A549 (cell line): Measurements from ENCODE around the gene SOX8. TPM values are rescaled to one million over a fixed set of nuclear protein-coding genes. Genes with fewer than 3 reads are reported as not detected.

Source experiments
- ATAC-seq, 2 experiments: fragments of 200-7000 bp in 1 of 2; fragments of >200 bp in 1 of 2; cut with Nextera tagmentation in 1 of 2; cut with Tn5 transposase in 1 of 2; 3 replicates each; pipeline versions ENCODE4 v1.8.0 to v1.9.1; 2018 to 2020; ENCODE audit warnings: mild to moderate bottlenecking in 1 of 2, moderate library complexity in 1 of 2
- CTCF ChIA-PET: fragments of 300-600 bp; sonication (Branson Sonifier 250); formaldehyde crosslinking; extraction: SDS; loops from one replicate; lab custom pipeline; 2021; ENCODE audit warnings: antibody characterized with exemption, inconsistent platforms; lab: Yijun Ruan, JAX
- POLR2A ChIA-PET: fragments of 350-600 bp; formaldehyde crosslinking; extraction: SDS; loops from one replicate; lab custom pipeline; 2021; ENCODE audit warnings: antibody characterized with exemption, inconsistent platforms; lab: Yijun Ruan, JAX
- DNase-seq, 2 experiments: peaks; one replicate each; pipeline versions ENCODE4 v3.0.0 to v3.0.0-alpha.2; 2011 to 2016; ENCODE audit warnings: low read depth in 1 of 2, low spot score in 1 of 2
- FAIRE-seq: peaks from 2 replicates; lab custom pipeline; 2011; peaks lifted over from hg19 to GRCh38; lab: Jason Lieb, UNC
- H3K27ac ChIP-seq, 2 experiments: fragments of >200 bp; sonication (Bioruptor Twin); formaldehyde crosslinking; 3 replicates each; pipeline ENCODE4 v1.5.1; 2016 to 2017
- H3K4me1 ChIP-seq: fragments of >200 bp; sonication (Bioruptor Twin); formaldehyde crosslinking; 3 replicates; pipeline ENCODE4 v1.6.1; 2016
- H3K4me2 ChIP-seq: fragments of >200 bp; sonication (Bioruptor Twin); formaldehyde crosslinking; 3 replicates; pipeline ENCODE4 v1.6.1; 2016
- H3K4me3 ChIP-seq: fragments of >200 bp; sonication (Bioruptor Twin); formaldehyde crosslinking; 3 replicates; pipeline ENCODE4 v1.5.1; 2016
- H3K9me3 ChIP-seq: fragments of >200 bp; sonication (Bioruptor Twin); formaldehyde crosslinking; 3 replicates; pipeline ENCODE4 v1.6.1; 2016
- CBX8 ChIP-seq: fragments of 200-600 bp; sonication (generic); IDR thresholded peaks from 2 replicates; pipeline ENCODE4 v1.6.1; 2016
- CTCF ChIP-seq: fragments of >200 bp; sonication (Bioruptor Twin); formaldehyde crosslinking; IDR thresholded peaks from 3 replicates; pipeline ENCODE4 v1.5.1; 2016
- E2F6 ChIP-seq: IDR thresholded peaks from 2 replicates; pipeline ENCODE4 v1.6.1; 2012; ENCODE audit warnings: low read depth, borderline replicate concordance
- ELK1 ChIP-seq: fragments of 150-350 bp; IDR thresholded peaks from 2 replicates; pipeline ENCODE4 v1.6.1; 2014; ENCODE audit warnings: low read depth, mild to moderate bottlenecking, low read length
- EP300 ChIP-seq, 2 experiments: fragments of >200 bp; sonication (Bioruptor Twin); formaldehyde crosslinking; IDR thresholded peaks; 2 replicates in 1 of 2; 3 replicates in 1 of 2; pipeline ENCODE4 v1.6.1; 2016 to 2017
- ESRRA ChIP-seq: fragments of 150-350 bp; IDR thresholded peaks from 2 replicates; pipeline ENCODE4 v1.6.1; 2014; ENCODE audit warnings: mild to moderate bottlenecking, low read length, borderline replicate concordance
- FOSB ChIP-seq: fragments of 250-450 bp; sonication (Bioruptor Pico); IDR thresholded peaks from 2 replicates; pipeline ENCODE4 v1.5.0; 2020; ENCODE audit warnings: mild to moderate bottlenecking, moderate library complexity
- FOXS1 ChIP-seq: fragments of 250-450 bp; sonication (Bioruptor Pico); IDR thresholded peaks from 2 replicates; pipeline ENCODE4 v1.5.0; 2020; ENCODE audit warnings: mild to moderate bottlenecking, moderate library complexity
- HDAC2 ChIP-seq: fragments of 200-600 bp; sonication (generic); IDR thresholded peaks from 2 replicates; pipeline ENCODE4 v1.6.1; 2016
- JUNB ChIP-seq: fragments of >200 bp; sonication (Bioruptor Twin); formaldehyde crosslinking; IDR thresholded peaks from 2 replicates; pipeline ENCODE4 v1.6.1; 2016
- KDM1A ChIP-seq: fragments of 200-600 bp; sonication (generic); IDR thresholded peaks from 2 replicates; pipeline ENCODE4 v1.6.1; 2016; ENCODE audit warnings: low read depth, mild to moderate bottlenecking
- KDM5A ChIP-seq: fragments of 200-600 bp; sonication (generic); IDR thresholded peaks from 2 replicates; pipeline ENCODE4 v1.6.1; 2016; ENCODE audit warnings: antibody characterized with exemption, mild to moderate bottlenecking
- MAX ChIP-seq: IDR thresholded peaks from 2 replicates; pipeline ENCODE4 v1.6.1; 2012
- MYC ChIP-seq: IDR thresholded peaks from 2 replicates; pipeline ENCODE4 v1.6.1; 2012; ENCODE audit warnings: mild to moderate bottlenecking, inconsistent platforms, low read length, improper control_type of control experiment, borderline replicate concordance
- NPAS2 ChIP-seq: fragments of 250-450 bp; sonication (Bioruptor Pico); IDR thresholded peaks from 2 replicates; pipeline ENCODE4 v1.8.0; 2022; ENCODE audit warnings: mild to moderate bottlenecking, moderate library complexity, borderline replicate concordance
- NR3C1 ChIP-seq: fragments of >200 bp; sonication (Bioruptor Twin); formaldehyde crosslinking; IDR thresholded peaks from 3 replicates; pipeline ENCODE4 v1.6.1; 2017
- PBX3 ChIP-seq: IDR thresholded peaks from 2 replicates; pipeline ENCODE4 v1.6.1; 2012
- PHF8 ChIP-seq: fragments of 200-600 bp; sonication (generic); IDR thresholded peaks from 2 replicates; pipeline ENCODE4 v1.6.1; 2016; ENCODE audit warnings: low read depth, mild to moderate bottlenecking, antibody characterized with exemption, moderate library complexity, borderline replicate concordance
- POLR2AphosphoS2 ChIP-seq: conservative IDR thresholded peaks from 2 replicates; pipeline ENCODE4 v1.6.1; 2012; ENCODE audit warnings: low read length, improper control_type of control experiment, inconsistent platforms
- RARB ChIP-seq: fragments of 250-450 bp; sonication (Bioruptor Pico); IDR thresholded peaks from 2 replicates; pipeline ENCODE4 v1.8.0; 2021; ENCODE audit warnings: mild to moderate bottlenecking, moderate library complexity
- REST ChIP-seq: fragments of 200-600 bp; sonication (generic); IDR thresholded peaks from 2 replicates; pipeline ENCODE4 v1.6.1; 2016; ENCODE audit warnings: antibody characterized with exemption, mild to moderate bottlenecking, moderate library complexity
- SMC3 ChIP-seq: fragments of >200 bp; sonication (Bioruptor Twin); formaldehyde crosslinking; IDR thresholded peaks from 3 replicates; pipeline ENCODE4 v1.6.1; 2018; ENCODE audit warnings: inconsistent platforms
- SREBF2 ChIP-seq: fragments of 450-650 bp; IDR thresholded peaks from 2 replicates; pipeline ENCODE4 v1.6.1; 2014; ENCODE audit warnings: mild to moderate bottlenecking, moderate library complexity
- TFCP2L1 ChIP-seq: fragments of 250-450 bp; sonication (Bioruptor Pico); IDR thresholded peaks from 2 replicates; pipeline ENCODE4 v1.5.0; 2021; ENCODE audit warnings: mild to moderate bottlenecking
- ZFP36 ChIP-seq: fragments of 450-650 bp; IDR thresholded peaks from 2 replicates; pipeline ENCODE4 v1.6.1; 2014; ENCODE audit warnings: borderline replicate concordance; ENCODE audit not compliant: partially characterized antibody
- ZNF302 ChIP-seq: fragments of 250-450 bp; sonication (Bioruptor Pico); IDR thresholded peaks from 2 replicates; pipeline ENCODE4 v1.9.0; 2021; ENCODE audit warnings: inconsistent platforms, mild to moderate bottlenecking, moderate library complexity
- WGBS: methylation state at CpG from one replicate; pipeline ENCODE4 v1.1.6; 2017; ENCODE audit errors: missing lambda C conversion rate; 5-methylcytosine and 5-hydroxymethylcytosine counted together
- polyA plus RNA-seq, 4 experiments: library from polyadenylated mRNA; depleted of rRNA in 3 of 4; stranded (reverse); fragments of >200 nt; fragmentation: RNase III in 1 of 4; extraction: RNeasy Plus Mini Kit Qiagen cat#74134 plus additional on column Dnase treatment in 1 of 4; gene quantifications; 2 replicates in 3 of 4; 3 replicates in 1 of 4; pipeline ENCODE4 v1.2.3, GENCODE V29; 2011 to 2017

The SOX8 gene
- polyA plus RNA-seq, 2 of the 4 experiments (the other 2 are of a cell fraction): 0.06 to 0.22 TPM

GRCh38 chr16:1035066-1035415 is 53.5 kb downstream of the SOX8 start:
- ChIA-PET POLR2A (no interaction called here), CTCF (interaction anchor here (14.4 kb wide), 1 partner anchor 22 kb away, joined by 153 read pairs; no protein-coding TSS in a partner anchor)
- WGBS: 17% methylated on average over 1 of the region's 7 CpGs

GRCh38 chr16:1036166-1036565 is 54.6 kb downstream of the SOX8 start:
- Histone ChIP-seq H3K4me2 (no peak overlapping the region), H3K4me1 (peaks cover 10% of the 10 kb centered on the region), H3K9me3 (no peaks in the 10 kb centered on the region), H3K4me3 (no peak overlapping the region), H3K27ac (peak overlapping the region in 1 of 2 experiments; percentile 55; a peak in 2 of 6 replicates)
- ATAC-seq (peak in 1 of 2 experiments; percentile 54; a peak in 3 of 6 replicates), FAIRE-seq (no peak), DNase-seq (no peak)
- POLR2A ChIA-PET: no interaction called here
- CTCF ChIA-PET: interaction anchor here (2.0 to 14.4 kb wide), 2 partner anchors 11 to 21 kb away, joined by 10 to 153 read pairs; no protein-coding TSS in a partner anchor
- TF ChIP-seq ZFP36 (no peak), ELK1 (no peak), MAX (no peak), REST (no peak), E2F6 (no peak), KDM5A (no peak), NPAS2 (no peak), TFCP2L1 (no peak), HDAC2 (no peak), EP300 (IDR thresholded peaks at IDR 0.05) (no peak), NR3C1 (no peak), MYC (no peak), PBX3 (no peak), RARB (no peak), JUNB (no peak), FOXS1 (CRISPR knock-in tag) (no peak), KDM1A (no peak), ESRRA (no peak)
- WGBS: 47% methylated on average over 3 of the region's 15 CpGs

More at GRCh38 chr16:1035066-1035415, 53.5 kb downstream of the SOX8 start:
- H3K4me2 ChIP-seq: no peak overlapping the region
- H3K27ac ChIP-seq: no peak overlapping the region
- H3K9me3 ChIP-seq: no peaks in the 10 kb centered on the region
- no peak for ATAC-seq
- H3K4me3 ChIP-seq: no peak overlapping the region
- H3K4me1 ChIP-seq: peaks cover 10% of the 10 kb centered on the region
- TF ChIP-seq CBX8 (no peak), FOSB (CRISPR knock-in tag) (no peak), CTCF (no peak), SREBF2 (no peak), POLR2AphosphoS2 (no peak), PHF8 (no peak), E2F6 (no peak), SMC3 (no peak), ZNF302 (CRISPR knock-in tag) (no peak), KDM1A (no peak)
- no peak for DNase-seq
- FAIRE-seq: no peak
